Adipose tissue (tissue), 3 donors: Measurements from ENCODE around the gene SLCO2A1. TPM values are rescaled to one million over a fixed set of nuclear protein-coding genes. Genes with fewer than 3 reads are reported as not detected.

Source experiments
- H3K27ac ChIP-seq: one replicate; pipeline ENCODE4 v1.5.1; 2013; ENCODE audit warnings: low read depth, low read length
- WGBS, 3 donors: extraction: QIAGEN DNeasy Blood & Tissue Kit; methylation state at CpG; one replicate each; pipeline ENCODE4 v1.1.7; 2013; 5-methylcytosine and 5-hydroxymethylcytosine counted together
- polyA plus RNA-seq, 3 donors: library from polyadenylated mRNA; stranded (reverse); fragments of 200-250 nt; gene quantifications; one replicate each; pipeline ENCODE4 v1.2.3, GENCODE V29; 2013
- donor health status: healthy with polysubstance abuse.
- donor health status: Bipolar disorder and iron deficiency.
- donor health status: healthy.

The SLCO2A1 gene
- polyA plus RNA-seq, 3 donors, result 5.2 to 33.5 (median 6.3) TPM

DNA sequence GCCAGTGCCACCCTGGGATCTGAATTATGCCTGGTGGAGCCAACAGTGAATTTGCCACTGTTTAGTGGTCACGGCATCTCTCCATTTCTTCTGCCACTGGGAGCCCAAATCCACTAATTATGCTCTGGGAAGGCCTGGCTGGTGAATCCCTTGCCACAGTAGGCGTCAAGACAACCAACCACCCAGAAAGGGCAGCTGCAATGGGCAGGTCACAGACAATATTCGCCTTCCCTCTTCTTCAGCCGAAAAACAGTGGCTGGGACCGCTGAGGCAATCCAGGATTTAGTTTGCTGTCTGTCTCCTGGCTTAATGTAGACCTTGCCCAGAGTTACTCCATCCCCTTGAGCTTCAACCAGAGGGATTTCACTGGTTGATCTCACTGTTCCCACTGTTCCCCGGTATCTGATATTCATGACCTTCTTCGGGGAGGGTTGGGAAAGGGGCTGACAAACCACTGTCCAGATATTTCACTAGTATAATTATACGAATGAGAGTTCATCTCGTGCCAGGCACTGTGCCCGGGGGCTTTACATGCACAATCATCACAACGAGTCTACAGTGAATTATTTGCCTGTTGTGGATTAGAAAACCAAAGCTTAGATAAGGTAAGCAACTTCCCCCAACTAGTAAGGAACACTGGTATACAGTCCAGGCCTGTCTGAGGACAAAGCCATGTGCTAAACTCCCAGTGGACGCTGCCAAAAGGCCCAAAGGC is 84.2 kb downstream of the SLCO2A1 start:
- H3K27ac ChIP-seq, result no peak overlapping the region
- 85 to 87% (median 85%) methylated on average over 12 of the region's 12 CpGs for WGBS, 3 donors

DNA sequence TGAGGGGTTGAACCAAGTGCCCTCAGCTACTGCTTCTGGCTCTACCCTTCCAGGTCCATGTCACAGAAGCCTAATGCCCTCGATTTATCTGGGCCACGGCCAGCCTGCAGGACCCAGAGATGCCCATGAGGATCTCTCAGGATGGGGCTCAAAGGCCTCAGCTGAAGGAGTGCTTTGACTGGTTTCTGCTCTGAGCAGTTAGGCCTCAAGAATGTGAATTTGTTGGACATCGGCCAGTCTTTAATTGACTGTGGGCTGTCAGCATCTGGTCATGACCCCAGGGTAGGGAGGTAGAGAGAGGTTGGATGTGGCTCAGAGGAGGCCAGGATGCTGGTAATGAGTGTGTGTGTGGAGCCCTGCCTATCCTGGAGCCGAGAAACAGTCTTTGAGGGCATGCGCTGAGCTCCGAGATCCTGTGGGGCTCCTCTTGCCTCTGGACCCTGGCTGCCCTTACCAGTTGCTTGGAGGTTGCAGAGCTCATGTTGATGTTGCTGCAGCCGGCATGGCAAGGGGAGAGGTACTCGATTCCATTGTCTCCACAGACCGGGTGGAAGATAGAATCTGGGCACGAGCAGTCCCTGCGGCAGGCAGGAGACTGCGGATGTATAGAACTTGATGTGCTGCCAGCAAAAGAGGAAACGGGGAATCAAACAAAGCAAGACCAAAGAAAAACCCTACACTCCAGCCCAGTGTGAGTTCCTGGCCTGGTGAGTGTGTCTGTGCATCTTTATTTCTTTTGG is 84.9 kb downstream of the SLCO2A1 start:
- no peak overlapping the region for H3K27ac ChIP-seq
- WGBS, 3 donors, result 46 to 84% (median 52%) methylated on average over 13 of the region's 13 CpGs

DNA sequence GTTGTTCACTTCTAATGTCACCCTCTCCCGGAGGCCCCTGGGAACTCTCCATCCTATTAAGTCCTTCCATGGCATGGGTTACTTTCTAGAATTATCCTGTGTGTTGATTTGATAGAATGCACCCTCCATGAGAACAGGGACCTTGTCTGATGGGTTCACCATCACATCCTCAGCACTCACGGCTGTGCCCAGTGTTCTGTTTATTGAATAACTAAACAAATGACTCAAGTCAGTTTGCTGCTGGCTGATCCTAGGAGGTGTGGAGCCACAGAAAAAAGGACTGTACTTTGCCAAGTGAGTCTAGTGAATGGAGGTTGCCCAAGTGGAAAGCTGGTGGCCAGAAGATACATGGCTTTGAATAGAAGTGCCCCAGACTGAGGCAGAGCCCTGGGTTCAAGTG is 85.5 kb downstream of the SLCO2A1 start:
- H3K27ac ChIP-seq, result no peak overlapping the region
- 72 to 83% (median 75%) methylated on average over 2 of the region's 2 CpGs for WGBS, 3 donors

DNA sequence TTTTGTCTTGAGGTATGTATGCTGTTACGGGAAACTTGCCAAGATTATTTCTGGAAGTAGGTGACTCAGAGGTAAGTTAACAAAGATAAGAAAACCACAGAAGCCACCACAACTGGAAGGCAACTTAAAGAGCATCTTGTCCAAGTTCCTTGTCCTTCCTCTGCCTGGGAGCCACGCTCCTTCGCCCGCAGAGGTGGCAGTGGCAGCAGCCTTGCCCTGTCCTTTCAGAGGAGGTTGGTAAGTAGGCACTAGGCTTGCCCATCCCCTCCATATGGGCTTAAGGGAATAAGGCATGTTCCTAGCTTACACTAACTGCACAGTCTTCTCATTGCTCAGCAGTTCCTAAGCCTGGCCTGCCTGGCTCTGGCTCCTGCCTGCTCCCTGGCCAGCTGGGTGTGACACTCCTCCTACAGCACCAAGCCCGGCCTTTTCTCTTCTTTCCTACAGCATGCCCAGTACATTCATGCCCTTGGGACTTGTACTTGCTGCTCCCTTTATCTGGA is 86.0 kb downstream of the SLCO2A1 start:
- WGBS, 3 donors, result 47 to 54% (median 51%) methylated on average over 5 of the region's 5 CpGs
- no peak overlapping the region for H3K27ac ChIP-seq

DNA sequence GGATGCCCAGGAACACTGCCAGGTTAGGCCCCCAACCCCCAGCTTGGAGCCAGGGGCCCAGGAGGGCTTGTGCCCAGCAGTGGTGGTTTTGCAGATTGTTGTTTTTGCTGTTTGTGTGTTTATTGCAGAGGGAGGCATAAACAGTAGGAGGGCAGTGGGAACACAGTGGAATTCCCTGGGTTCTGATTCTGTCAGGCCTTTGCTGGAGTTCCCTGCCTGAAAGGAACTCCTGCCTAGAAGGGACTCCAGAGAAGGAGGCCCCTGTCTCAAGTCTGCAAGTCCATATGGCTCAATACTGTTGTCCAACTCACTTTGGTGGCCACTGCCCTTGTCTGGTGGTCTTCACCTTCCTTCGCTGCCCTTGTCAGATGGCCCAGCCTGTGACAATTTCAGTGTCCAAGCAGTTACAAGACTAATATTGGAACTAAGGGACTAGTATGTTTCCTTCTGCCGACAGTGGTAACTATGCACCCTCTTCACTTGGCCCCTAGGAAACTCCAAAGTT is 86.6 kb downstream of the SLCO2A1 start:
- no peak overlapping the region for H3K27ac ChIP-seq
- WGBS, 3 donors, result 79 to 95% (median 89%) methylated on average over 2 of the region's 2 CpGs

DNA sequence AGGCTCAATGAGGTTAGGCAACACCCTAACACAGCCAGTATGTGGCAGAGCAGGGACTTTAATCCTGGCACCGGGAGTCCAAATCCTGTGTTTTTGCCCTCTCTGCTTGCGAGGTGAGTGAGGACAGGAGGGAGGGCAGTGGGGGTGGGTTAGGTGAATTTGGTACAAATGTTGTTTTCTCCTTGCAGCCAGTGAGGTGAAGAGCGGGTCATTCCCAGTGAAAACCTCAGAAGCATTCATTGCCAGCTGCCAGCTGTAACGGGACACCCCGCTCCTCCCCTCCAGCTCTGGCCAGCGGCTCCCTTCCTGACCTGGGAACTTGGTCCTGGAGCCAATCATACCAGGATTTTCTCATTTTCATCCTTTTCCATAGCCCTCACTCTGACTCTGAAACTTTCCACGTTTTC is 88.3 kb downstream of the SLCO2A1 start:
- H3K27ac ChIP-seq, result no peak overlapping the region

DNA sequence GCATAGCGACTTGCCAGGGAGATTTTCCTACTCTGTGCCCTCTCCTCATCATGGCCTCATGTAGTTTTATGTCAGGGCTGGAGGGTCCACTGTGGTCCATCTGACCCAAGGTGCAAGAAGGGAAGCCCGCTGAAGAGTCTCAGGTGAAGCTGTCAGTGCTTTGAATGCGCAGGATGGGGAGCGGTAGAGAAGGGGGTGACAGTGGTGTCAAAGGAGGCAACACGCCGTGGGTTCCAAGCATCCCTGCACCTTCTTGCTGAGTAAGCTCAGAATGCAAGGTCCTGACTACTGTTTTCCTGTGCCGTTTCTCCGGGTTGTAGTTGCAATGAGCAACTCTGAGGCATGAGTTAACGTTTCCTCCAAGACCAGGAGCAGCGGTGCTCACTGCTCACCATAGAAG is 89.2 kb downstream of the SLCO2A1 start:
- 84 to 94% (median 88%) methylated on average over 10 of the region's 10 CpGs for WGBS, 3 donors
- H3K27ac ChIP-seq, result no peak overlapping the region

More for the DNA sequence above, 88.3 kb downstream of the SLCO2A1 start:
- 65 to 84% (median 74%) methylated on average over 6 to 7 of the region's 7 CpGs for WGBS, 3 donors

DNA sequence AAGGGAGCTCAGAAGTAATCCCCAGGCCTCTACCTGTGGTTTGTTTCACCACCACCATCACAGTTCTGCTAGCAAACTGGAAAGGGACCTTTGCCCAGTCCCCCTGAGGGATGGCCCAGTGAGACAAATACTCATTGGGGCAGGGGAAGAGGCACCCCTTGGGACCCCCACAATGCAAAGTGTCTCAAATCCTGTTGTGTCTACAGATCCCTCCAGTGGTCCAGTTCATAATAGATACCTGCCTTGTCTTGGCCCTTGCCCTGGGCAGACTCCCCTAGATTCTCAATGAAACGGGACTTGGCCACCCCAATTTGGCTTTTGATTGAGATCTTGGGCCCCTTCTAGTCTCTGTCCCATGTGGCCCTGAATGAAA is 90.3 kb downstream of the SLCO2A1 start:
- H3K27ac ChIP-seq, result no peak overlapping the region

DNA sequence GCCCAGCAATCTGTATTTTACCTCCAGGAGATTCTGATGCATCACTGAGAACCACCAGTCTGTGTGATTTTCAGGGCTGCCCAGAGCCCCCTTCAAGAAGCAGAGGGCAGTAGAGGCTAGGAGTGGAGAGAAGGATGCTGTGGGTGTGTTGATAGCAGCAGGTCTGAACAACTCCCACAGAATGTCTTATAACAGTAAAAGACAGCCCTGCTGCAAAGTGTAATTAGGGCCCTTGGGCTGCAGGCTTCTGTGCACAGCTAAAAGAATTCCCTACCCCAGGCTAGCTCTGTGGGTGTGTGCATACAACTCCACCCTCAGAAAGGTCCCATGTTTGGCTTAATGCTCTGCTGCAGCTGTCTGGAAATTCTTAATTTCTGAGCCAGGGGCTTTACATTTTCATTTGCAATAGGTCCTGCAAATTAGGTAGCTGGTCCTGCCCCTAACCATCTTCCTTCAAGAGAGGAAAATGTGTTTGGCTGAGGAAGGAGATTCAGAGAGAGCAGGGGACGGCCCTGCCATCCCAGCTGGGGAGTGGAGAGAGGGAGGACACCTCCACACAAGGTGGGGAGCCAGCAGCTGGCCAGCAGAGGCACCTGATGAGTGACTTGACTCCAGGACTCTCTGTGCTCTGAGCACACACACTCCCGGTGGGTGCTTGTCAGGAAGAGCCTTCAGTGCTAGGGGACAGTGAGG is 90.8 kb downstream of the SLCO2A1 start:
- H3K27ac ChIP-seq, result no peak overlapping the region
- 57 to 83% (median 81%) methylated on average over 2 of the region's 2 CpGs for WGBS, 3 donors

More for the DNA sequence above, 90.3 kb downstream of the SLCO2A1 start:
- WGBS, 3 donors, result 79 to 86% (median 80%) methylated on average over 1 of the region's 1 CpG

DNA sequence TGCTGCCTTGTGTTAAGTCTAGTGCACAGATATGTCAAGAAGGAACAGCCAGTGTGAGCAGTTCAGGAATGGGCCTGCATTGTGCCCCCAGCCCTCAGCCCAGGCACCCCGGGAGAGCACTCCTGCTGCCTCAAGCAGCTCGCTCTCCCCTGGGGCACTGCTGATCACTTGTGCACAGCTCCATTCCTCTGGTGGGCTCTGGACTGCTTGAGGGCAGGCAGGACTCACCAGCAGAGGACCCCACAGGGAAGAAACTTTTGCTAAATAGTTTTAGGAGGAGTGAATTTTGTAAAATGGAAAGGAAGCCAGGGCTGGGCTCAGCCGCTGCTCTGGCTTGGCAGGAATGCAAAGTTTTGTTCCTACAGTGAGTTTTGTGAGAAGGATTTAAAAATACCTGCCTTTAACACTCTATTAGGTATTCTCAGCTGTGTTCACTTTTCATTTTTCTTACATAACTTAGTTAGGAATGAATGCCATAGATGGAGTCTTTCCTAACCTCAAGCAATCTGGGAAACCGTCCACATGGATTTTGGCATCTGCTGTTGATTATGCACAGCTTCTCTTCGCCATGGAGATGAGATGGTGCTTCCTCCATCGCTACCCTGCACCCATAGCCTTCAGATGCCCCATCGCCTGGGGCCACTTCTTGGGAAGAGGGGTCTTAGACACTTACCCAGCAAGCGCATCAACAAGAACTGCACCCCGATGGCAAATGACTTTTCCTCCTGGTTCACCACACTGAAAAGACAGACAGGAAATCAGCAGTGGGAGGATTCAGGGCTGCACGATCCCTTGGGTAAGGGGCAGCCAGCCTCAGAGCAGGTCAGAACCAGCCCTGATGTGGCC is 91.7 kb downstream of the SLCO2A1 start:
- WGBS, 3 donors, result 67 to 83% (median 73%) methylated on average over 10 of the region's 10 CpGs
- no peak overlapping the region for H3K27ac ChIP-seq

DNA sequence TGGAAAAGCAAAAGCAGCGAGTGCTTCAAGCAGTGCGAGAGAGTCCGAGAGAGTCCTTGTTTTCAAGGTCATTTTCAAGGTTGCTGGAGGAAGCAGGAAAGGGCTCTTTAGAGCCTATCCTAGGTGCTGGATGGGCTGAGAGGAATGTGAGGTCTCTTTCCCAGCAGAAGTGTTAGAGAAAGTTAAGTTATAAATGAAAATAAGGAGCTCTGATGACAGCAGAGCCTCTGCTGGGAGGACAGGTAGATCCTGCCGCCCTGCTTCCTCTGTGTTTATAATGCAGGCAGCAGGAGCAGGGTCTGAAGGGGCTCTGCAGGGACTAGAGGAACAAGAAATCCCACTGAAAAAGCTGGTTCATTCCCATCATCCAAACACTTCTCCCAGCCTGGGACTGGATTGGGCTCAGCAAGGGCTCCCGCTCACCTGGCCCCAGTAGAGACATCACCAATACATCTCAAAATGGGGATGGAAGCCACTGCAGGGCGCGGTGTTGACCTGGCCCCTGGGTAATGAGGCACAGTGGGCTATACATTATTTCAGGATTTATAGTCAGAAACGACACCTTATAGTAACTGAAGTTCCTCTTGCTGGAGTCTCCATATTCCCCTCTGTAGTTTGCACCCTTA is 92.6 kb downstream of the SLCO2A1 start:
- WGBS, 3 donors, result 66 to 90% (median 90%) methylated on average over 8 of the region's 8 CpGs
- no peak overlapping the region for H3K27ac ChIP-seq

DNA sequence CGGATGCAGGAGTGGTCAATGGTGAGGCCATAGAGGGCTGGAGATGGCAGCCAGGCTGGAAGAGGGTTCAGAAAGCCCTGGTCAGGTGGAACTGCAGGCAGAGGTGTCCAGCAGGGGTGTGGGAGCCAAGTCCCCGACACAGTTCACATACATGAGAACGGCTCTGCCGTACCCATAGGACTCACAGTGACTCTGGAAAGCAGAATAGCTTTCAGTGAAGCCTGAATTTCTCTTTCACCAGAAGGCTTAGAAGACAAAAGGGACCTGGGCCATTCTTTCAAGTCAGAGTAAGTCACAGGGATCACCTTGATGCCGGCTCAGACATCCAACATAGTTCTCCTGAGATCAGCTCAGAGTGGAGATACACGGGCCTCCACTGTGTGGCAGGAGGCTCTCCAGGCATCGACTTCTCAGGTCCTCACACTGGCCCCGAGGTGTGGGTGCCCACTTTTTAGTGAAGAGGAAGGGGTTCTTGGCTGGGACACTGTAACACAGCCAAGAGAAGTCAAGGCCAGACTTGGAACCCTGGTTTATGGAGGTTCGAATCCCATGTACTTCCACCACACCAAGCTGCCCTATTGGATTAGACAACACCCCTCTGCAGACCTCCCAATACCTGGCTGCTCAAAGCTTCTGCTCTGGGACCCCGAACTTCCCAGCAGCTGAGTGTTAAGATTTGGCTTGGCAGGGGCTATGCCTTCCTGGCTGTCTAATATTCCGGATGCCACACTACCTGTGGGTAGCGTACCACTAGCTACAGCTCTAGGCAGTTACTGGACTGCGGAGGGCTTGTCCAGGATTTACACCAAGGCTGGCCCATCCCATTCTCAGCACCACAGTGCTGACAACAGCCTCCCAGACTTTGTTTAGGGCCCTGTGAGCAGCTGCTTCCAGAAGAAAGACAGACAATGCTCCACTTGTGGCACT is 93.6 kb downstream of the SLCO2A1 start:
- WGBS, 3 donors, result 93 to 94% (median 94%) methylated on average over 13 of the region's 13 CpGs
- H3K27ac ChIP-seq, result no peak overlapping the region

DNA sequence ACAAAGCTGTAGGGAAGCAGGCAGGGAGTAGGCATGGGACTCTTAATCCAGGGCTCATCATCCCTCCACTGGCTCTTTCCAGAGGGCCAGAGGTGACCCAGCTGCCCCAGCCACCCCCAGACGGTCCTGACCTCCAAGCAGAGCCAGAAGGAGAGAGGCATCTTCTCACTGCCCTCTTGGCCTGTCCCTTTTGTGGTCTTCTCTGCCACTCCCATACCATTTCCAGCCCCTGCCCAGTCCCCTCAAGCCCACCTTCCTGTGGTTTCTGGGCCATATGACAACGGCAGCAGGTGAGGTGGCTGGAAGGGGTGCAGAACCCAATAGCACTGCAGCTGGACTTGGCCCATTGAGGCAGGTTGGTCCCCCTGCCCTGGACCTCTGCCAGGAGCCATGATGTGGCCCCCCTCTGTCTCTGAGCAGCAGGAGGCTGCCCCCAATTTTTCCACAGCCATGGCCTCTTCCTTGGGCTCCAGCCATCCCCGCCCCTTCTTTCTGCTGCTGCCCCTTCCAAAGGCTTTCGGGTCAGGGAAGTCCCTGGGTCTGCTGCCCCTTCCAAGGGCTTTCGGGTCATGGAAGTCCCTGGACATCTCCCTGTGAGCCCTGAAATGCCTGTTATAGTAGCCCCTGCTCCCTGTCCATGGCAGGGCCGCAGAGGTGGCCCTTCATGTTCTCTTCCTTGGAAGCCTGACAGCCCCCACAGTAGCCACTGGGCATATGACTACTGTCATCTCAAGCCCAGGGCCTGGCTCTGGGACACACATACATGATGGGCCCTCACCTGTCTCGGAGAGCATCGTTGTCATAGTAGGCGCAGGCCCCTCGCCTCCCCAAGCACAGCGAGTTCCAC is 94.5 kb downstream of the SLCO2A1 start:
- H3K27ac ChIP-seq, result no peak overlapping the region

DNA sequence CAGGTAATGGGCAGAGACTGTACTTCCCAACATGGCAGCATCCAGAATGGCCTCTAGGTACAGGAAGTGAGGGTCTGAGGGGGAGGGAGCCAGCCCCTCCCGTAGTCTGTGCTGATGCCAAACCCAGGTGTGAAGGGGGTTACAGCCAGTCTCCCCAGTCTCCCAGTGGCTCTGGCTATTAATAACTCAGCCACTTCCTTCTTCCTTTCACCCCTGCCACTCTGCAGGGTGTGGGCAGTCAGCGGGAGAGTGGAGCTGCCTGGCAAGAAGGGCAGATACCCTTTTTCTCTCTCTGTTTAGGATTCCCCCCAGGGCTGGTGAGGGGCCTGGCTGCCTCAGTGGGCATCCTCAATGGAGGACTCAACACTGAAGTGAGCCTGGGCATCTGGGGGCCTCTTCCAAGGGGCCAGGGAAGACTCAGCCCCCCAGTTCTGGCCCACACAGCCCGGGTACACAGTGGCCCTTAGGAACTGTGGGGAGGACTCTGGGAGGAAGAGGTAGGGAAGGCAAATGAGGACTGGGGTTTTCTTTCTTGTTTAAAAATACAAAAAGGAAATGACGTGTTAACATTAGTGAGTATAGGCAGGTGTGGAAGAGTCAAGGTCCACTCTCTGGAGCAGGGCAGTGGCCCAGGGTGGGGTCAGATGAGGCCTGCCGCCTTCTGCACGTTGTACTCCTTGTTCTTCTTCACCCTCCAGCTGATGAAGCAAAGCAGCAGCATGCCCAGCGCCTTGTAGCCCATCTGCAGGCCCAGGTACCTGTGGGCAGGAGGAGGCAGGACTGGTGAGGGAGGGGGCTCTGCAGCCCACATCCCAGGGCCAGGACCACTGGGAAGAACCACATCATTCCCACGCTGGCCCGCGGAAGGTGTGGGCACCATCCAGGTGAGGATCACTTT is 95.4 kb downstream of the SLCO2A1 start:
- WGBS, 3 donors, result 76 to 90% (median 84%) methylated on average over 10 of the region's 10 CpGs
- H3K27ac ChIP-seq, result no peak overlapping the region

More for the DNA sequence above, 94.5 kb downstream of the SLCO2A1 start:
- WGBS, 3 donors, result 86 to 96% (median 94%) methylated on average over 11 of the region's 11 CpGs
